Measurements from ENCODE around the gene SUFU.

The SUFU gene

DNA sequence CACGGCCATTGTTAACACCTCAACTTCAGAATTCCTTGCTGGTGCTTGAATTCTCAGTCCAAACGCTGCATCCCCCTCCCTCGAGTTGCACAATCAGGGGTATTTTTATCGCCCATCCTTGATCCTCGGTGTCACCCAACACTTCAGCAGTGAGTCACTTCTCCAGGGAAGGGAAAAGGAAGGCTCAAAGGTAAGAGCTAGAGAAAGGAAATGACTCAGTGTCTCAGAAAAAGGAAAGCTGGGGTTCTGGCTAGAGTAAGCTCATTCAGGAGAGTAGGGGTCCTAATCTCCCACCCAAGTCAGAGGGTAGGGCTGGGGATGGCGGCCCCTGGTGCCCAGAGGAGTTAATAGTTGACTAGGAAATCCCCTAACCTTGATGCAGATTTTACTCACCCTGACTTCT lies 100.7 kb downstream of the SUFU start:
- H3K9me3 ChIP-seq (ENCODE audit: insufficient read depth, low read length): no peaks in the 10 kb centered on the region

DNA sequence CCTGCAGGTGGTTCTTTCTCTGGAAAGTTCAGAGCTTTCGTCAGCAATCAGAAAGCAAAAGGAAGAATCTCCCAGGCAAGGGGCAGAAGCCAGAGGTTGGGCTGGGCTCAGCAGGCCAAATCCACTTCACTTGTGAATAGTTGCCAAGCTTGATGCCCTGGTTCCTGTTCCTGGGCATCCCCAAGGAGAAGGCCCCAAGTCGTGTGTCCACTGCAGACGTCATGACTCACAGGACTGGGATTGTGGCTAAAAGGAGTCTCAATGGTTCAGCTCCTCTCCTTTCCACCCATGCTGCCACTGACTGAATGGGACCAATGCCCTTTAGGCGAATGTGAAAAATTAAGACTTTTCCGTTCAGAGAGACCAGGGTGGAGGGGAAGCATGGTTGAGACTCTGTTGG lies 101.9 kb downstream of the SUFU start:
- H3K36me3 ChIP-seq (ENCODE audit: low read length): no peaks in the 10 kb centered on the region
- TF ChIP-seq EZH2phosphoT487 (conservative IDR thresholded peaks at IDR 0.05; ENCODE audit: low read length): no peak
- TF ChIP-seq, protein P1, sequence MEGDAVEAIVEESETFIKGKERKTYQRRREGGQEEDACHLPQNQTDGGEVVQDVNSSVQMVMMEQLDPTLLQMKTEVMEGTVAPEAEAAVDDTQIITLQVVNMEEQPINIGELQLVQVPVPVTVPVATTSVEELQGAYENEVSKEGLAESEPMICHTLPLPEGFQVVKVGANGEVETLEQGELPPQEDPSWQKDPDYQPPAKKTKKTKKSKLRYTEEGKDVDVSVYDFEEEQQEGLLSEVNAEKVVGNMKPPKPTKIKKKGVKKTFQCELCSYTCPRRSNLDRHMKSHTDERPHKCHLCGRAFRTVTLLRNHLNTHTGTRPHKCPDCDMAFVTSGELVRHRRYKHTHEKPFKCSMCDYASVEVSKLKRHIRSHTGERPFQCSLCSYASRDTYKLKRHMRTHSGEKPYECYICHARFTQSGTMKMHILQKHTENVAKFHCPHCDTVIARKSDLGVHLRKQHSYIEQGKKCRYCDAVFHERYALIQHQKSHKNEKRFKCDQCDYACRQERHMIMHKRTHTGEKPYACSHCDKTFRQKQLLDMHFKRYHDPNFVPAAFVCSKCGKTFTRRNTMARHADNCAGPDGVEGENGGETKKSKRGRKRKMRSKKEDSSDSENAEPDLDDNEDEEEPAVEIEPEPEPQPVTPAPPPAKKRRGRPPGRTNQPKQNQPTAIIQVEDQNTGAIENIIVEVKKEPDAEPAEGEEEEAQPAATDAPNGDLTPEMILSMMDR (IDR thresholded peaks at IDR 0.05; ENCODE audit: insufficient read depth, low read length, poor library complexity, severe bottlenecking): no peak
- no peak overlapping the region for H2AFZ ChIP-seq (ENCODE audit: low read depth, low read length, severe bottlenecking)
- H3K9me3 ChIP-seq (ENCODE audit: insufficient read depth, low read length): no peaks in the 10 kb centered on the region
- no peak overlapping the region for H3K27ac ChIP-seq (ENCODE audit: low read depth, low read length)
- H3K79me2 ChIP-seq (ENCODE audit: insufficient read depth, low read length): no peaks in the 10 kb centered on the region
- no peaks in the 10 kb centered on the region for H3F3A ChIP-seq (ENCODE audit: insufficient read depth)
- no peaks in the 10 kb centered on the region for H4K20me1 ChIP-seq (ENCODE audit: low read depth, low read length)
- H3K27me3 ChIP-seq (ENCODE audit: low read length): no peaks in the 10 kb centered on the region
- no peaks in the 10 kb centered on the region for H3K9me2 ChIP-seq (replicated peaks; ENCODE audit: insufficient read depth, low read length)
- no peak overlapping the region for H3K9ac ChIP-seq (ENCODE audit: low read length)
- no peak overlapping the region for H3K4me2 ChIP-seq (ENCODE audit: low read depth, low read length, poor library complexity, severe bottlenecking)
- no peak overlapping the region for H3K4me3 ChIP-seq (ENCODE audit: insufficient read depth, low read length, poor library complexity, severe bottlenecking)

More for the DNA sequence above, 100.7 kb downstream of the SUFU start:
- H3K9ac ChIP-seq (ENCODE audit: low read length): no peak overlapping the region
- H4K20me1 ChIP-seq (ENCODE audit: low read depth, low read length): no peaks in the 10 kb centered on the region
- H3K36me3 ChIP-seq (ENCODE audit: low read length): no peaks in the 10 kb centered on the region
- H3K9me2 ChIP-seq (replicated peaks; ENCODE audit: insufficient read depth, low read length): no peaks in the 10 kb centered on the region
- H3F3A ChIP-seq (ENCODE audit: insufficient read depth): no peaks in the 10 kb centered on the region
- no peak overlapping the region for H3K4me2 ChIP-seq (ENCODE audit: low read depth, low read length, poor library complexity, severe bottlenecking)
- TF ChIP-seq, protein P1 (IDR thresholded peaks at IDR 0.05; ENCODE audit: insufficient read depth, low read length, poor library complexity, severe bottlenecking): no peak
- no peak for TF ChIP-seq EZH2phosphoT487 (conservative IDR thresholded peaks at IDR 0.05; ENCODE audit: low read length)
- H3K79me2 ChIP-seq (ENCODE audit: insufficient read depth, low read length): no peaks in the 10 kb centered on the region
- no peak overlapping the region for H3K4me3 ChIP-seq (ENCODE audit: insufficient read depth, low read length, poor library complexity, severe bottlenecking)
- no peak overlapping the region for H2AFZ ChIP-seq (ENCODE audit: low read depth, low read length, severe bottlenecking)
- no peaks in the 10 kb centered on the region for H3K27me3 ChIP-seq (ENCODE audit: low read length)
- no peak overlapping the region for H3K27ac ChIP-seq (ENCODE audit: low read depth, low read length)

DNA sequence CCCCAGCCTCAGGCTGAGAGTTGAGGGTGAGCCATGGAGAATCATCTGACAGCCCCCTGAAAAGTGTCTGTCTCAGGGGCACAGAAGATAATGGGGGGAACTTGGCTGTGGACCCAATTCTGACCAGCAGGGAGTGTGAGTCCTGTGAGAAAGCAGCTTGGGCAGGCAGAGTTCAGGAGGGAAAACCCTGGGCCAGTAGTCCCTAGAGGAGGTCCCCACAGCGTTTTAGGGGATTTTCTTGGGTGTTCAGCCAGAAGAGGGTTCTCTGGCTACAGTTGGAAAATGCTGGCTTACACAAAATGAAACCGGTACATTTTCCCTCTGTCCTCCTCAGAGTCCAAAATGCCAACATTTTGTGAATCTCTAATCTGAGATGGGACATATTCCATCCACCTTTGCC lies 104.7 kb downstream of the SUFU start:
- Histone ChIP-seq H3K9me3 (ENCODE audit: insufficient read depth, low read length) (no peaks in the 10 kb centered on the region), H3F3A (ENCODE audit: insufficient read depth) (no peaks in the 10 kb centered on the region), H4K20me1 (ENCODE audit: low read depth, low read length) (no peaks in the 10 kb centered on the region), H3K9me2 (replicated peaks; ENCODE audit: insufficient read depth, low read length) (no peaks in the 10 kb centered on the region), H3K27me3 (ENCODE audit: low read length) (no peaks in the 10 kb centered on the region), H3K4me2 (ENCODE audit: low read depth, low read length, poor library complexity, severe bottlenecking) (no peak overlapping the region), H2AFZ (ENCODE audit: low read depth, low read length, severe bottlenecking) (no peak overlapping the region), H3K36me3 (ENCODE audit: low read length) (no peaks in the 10 kb centered on the region), H3K9ac (ENCODE audit: low read length) (no peak overlapping the region), H3K27ac (ENCODE audit: low read depth, low read length) (no peak overlapping the region), H3K79me2 (ENCODE audit: insufficient read depth, low read length) (no peaks in the 10 kb centered on the region), H3K4me3 (ENCODE audit: insufficient read depth, low read length, poor library complexity, severe bottlenecking) (no peak overlapping the region)
- TF ChIP-seq EZH2phosphoT487 (conservative IDR thresholded peaks at IDR 0.05; ENCODE audit: low read length): no peak
- TF ChIP-seq, protein P1 (IDR thresholded peaks at IDR 0.05; ENCODE audit: insufficient read depth, low read length, poor library complexity, severe bottlenecking): no peak

All from SU-DHL-6 (cell line).